Esophagus mucosa (tissue), 1 donor: Measurements from ENCODE around the gene MMP11. TPM values are rescaled to one million over a fixed set of nuclear protein-coding genes. Genes with fewer than 3 reads are reported as not detected.
A peak's percentile ranks its signal among the peaks of the same experiment; 100 is the strongest.

Experiments
- ATAC-seq: fragments of 200-7000 bp; cut with Tn5 transposase; one replicate; pipeline ENCODE4 v1.9.1; 2020
- total RNA-seq: library from RNA; stranded (reverse); gene quantifications from one replicate; pipeline ENCODE4 v1.2.4, GENCODE V29; 2023
- donor health status: DM: yes; HTN: yes; CAD: no.

Gene MMP11
- total RNA-seq, 1 donor from 2014 or later, result 1.7 TPM

DNA sequence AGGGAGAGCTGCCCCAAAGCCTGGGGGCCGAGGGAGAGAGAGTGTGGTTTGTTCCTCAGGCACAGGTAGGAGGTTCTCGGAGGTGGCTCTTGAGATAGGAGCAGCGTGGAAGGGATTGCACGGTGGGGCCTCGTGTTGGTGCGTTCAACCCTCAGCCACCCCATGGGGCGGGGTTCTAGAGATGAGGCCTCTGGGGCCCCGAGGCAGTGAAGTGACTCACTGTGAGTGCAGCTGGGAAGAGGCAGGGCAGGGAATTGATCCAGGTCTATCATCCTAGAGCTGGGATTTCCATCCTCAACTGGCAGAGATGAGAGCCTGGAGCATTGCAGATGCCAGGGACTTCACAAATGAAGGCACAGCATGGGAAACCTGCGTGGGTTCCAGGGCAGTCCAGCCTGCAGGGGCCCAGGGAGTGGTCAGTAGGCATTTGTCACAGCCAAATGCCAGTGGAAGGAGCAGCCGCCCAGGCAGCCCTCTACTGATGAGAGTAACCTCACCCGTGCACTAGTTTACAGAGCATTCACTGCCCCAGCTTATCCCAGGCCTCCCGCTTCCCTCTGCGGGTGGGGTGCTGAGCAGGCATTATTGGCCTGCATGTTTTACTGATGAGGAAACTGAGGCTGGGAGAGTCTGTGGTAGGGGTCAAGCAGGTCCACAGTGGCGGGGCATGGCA lies 9.0 kb downstream of the MMP11 start:
- peak; percentile 80 for ATAC-seq

DNA sequence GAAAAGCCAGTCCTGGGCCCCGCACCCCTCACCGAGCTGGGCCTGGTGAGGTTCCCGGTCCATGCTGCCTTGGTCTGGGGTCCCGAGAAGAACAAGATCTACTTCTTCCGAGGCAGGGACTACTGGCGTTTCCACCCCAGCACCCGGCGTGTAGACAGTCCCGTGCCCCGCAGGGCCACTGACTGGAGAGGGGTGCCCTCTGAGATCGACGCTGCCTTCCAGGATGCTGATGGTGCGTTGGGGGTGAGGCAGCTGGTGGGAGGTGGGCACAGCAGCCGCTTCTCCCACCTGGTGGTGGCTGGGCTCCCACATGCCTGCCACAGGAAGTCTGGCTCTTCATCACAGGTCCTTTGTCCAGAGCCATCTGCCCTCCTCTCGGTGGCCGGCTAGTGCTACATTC lies 9.6 kb downstream of the MMP11 start:
- ATAC-seq, result no peak

DNA sequence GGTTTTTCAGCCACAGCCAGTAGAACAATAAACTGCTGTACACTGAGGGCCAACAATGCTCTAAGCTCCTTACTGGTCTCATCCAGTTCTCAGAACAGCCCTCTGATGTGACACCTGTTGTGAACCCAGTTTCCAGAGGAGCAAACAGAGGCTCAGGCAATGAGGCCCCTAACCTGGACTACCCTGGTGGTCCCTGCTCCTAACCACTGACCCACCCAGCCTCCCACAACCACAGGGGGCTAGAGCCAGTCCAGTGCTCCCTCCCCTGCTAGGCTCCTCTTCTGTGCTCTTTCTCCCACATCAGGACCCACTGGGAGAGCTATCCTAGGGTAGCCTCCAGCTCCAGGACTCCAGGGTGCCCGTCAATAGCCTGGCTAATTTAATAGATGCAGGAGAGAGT lies 10.1 kb downstream of the MMP11 start:
- no peak for ATAC-seq

DNA sequence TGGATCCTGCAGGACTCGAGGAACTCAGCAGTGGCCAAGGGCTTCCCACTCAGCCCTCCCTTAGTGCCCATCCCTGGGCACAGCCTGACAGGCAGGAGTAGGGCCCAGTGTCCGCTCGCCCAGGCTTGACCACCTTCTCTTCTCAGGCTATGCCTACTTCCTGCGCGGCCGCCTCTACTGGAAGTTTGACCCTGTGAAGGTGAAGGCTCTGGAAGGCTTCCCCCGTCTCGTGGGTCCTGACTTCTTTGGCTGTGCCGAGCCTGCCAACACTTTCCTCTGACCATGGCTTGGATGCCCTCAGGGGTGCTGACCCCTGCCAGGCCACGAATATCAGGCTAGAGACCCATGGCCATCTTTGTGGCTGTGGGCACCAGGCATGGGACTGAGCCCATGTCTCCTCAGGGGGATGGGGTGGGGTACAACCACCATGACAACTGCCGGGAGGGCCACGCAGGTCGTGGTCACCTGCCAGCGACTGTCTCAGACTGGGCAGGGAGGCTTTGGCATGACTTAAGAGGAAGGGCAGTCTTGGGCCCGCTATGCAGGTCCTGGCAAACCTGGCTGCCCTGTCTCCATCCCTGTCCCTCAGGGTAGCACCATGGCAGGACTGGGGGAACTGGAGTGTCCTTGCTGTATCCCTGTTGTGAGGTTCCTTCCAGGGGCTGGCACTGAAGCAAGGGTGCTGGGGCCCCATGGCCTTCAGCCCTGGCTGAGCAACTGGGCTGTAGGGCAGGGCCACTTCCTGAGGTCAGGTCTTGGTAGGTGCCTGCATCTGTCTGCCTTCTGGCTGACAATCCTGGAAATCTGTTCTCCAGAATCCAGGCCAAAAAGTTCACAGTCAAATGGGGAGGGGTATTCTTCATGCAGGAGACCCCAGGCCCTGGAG lies 10.9 kb downstream of the MMP11 start:
- ATAC-seq, result no peak

DNA sequence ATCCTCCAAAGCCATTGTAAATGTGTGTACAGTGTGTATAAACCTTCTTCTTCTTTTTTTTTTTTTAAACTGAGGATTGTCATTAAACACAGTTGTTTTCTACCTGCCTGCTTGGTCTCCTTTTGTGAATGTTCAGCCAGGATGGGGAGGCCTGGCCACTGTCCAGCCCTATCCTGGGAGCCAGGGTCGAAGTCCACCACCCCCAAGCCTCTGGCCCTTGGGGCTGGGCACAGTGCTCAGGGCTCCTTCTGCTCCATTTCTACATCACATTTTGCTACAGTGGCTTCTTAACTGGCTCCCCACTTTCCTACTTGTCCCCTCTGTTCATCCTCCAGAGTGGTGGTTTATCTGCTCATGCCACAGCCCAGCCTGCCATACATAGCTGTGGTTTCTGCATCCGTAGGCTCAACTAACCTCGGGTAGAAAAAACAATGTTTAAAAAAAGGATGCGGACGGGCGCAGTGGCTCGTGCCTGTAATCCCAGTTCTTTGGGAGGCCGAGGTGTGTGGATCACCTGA lies 11.6 kb downstream of the MMP11 start:
- no peak for ATAC-seq

DNA sequence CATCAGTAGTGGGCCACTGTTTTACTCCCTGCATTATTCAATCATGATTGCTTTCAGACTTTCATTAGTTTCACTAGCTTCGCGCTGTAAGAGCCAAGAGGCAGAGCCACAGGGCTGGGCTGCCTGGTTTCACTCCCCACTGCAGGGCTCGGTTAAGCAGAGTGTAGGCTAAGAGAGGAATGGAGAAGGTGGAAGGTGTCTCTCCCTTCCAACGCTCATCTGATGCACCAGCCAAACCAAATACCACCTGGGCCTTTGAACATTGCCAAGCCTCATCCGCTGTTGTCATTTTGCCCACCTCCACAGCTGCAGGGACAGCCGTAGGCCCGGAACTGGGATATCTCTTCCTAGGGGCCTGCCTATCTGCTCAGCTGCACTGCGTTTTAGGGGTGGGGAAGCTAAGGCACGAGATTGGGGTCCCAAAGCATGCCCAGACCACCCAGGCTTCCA lies 13.6 kb downstream of the MMP11 start:
- no peak for ATAC-seq

DNA sequence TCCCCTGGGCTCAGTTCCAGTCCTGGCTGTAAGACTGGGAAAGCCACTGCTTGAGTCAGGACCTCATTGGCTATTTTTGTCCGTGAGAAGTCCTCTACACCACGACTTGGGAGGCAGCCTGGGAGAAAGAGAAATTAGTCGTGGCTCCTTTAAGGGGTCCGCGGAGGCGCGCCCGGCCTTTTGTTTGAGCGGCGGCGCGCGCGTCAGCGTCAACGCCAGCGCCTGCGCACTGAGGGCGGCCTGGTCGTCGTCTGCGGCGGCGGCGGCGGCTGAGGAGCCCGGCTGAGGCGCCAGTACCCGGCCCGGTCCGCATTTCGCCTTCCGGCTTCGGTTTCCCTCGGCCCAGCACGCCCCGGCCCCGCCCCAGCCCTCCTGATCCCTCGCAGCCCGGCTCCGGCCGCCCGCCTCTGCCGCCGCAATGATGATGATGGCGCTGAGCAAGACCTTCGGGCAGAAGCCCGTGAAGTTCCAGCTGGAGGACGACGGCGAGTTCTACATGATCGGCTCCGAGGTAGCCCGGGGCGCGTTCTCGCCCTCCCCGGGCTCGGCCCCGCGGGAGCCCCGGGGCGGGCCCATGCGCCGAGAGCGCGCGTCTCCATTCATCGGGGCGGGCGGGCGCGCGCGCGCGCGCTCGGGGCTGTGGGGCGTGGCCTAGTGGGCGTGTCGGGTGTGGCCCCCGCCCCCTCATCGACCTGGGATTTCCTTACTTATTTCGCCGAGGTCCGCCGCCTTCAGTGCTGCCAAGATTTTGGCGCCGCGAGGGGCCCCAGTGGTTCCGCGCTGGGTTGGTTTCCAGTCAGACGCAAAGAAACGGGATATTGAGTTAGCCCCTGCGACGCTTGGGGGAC lies 14.3 kb downstream of the MMP11 start, which contains the start of gene SMARCB1:
Gene SMARCB1 (plus strand): TSS at position 215 of the 848 bp plus-strand sequence. CDS start 204 bp downstream, at position 419.
- ATAC-seq, result peak; percentile 97

DNA sequence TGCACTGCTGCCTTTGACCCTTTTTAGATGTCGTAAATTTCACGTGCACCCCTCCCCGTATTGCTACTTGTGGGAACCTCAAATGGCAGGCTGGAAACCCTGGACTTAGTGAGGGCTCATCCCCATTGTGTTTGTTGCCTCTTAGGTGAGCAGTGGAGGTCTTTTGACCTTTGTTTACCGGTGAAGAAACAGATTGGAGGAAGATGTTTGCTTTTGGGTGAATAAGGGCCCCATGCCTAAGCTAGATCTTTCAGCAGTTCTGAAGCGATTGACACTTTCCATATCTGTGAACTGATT lies 14.9 kb downstream of the MMP11 start:
- ATAC-seq, result no peak

DNA sequence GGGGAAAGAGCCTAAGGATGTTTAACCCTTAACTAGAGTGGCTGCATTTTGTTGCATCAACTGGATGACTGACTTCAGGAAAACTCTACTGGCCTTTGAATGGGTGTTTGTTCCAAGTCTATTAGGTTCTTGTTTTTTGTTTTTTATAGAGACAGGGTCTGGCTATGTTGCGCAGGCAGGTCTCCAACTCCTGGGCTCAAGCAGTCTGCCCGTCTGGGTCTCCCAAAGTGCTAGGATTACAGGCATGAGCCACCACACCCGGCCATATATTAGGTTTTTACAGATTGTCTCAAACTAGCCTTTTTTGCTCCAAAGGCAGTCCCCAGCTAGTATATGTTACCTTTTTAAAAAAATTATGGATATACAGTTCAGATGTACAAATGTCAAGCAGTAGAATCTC lies 15.3 kb downstream of the MMP11 start:
- ATAC-seq, result no peak

DNA sequence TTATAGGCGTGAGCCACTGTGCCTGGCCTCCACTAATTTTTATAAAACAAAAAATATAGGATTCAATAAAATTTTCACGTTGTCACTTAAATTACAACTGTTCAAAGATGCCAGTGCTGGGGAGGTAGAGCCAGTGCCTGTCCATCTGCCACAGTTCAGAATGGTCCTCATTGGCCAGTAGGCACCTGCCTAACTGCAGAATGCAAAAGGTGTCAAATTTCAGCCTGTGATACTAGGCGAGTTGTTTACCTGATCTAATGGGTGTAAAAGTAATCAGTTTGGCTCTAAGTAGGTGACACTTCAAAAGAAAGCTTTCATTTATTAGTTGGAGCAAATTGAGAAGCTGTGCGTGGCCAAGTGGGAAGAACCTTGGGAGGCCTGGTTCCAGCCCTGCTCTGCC lies 16.5 kb downstream of the MMP11 start:
- ATAC-seq, result no peak

DNA sequence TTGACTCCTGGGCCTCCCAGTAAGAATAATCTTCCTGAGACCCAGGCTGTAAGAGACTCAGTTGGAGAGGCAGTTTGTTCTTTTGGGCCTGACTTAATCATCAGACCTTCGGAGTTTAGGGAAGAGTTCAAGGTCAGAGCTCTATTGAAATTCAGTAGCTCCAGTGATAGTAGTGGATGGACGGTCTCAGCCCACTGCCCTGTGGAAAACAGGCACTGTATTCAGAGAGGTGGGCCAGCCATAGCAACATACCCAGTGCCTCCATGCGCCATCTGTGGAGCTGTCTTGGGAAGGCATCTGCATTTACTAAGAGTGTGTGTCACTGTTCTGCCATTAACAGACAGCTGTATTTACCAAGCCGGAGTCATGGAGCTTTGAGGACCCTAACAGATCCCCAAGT lies 17.0 kb downstream of the MMP11 start:
- no peak for ATAC-seq

DNA sequence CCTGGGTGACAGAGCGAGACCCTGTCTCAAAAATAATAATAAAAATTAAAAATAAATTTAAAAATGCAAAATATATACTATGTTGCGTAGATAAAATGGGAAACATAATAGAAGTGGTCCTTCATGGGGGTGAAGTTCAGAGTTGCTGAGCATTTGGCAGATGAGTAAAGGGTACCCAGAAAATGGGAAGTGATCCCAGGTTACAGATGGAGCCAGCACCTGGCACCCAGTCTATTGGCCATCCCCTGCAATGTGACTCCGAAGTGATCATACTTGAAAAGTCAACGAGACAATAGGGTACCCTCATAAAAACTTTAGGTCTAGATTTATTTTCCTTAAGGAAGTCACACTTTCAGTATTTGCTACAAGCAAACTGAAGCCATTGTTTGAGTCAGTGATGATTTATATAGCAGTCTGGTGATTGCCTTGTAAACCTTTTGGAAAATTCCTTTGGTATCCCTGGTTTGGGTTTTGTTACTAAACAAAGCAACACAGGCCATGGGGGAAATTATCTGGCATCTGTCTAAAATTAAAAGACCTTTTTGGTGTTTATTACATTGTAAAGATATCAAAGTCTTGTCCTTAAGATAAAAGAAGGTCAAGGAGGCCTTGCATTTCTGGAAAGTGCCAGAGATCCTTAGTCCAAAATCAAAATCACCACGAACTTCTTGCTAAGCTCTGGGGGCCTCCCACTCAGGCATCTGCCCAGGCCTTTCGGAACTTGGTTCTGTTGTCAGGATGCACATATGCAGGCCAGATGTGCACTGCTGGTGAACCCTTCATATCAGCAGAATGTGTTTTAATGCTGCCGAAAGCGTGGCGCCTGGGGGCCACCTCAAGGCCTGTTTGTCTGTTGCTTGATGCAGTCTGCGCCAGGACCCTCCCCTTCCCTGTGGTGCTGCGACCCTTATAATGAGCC lies 18.4 kb downstream of the MMP11 start:
- no peak for ATAC-seq

DNA sequence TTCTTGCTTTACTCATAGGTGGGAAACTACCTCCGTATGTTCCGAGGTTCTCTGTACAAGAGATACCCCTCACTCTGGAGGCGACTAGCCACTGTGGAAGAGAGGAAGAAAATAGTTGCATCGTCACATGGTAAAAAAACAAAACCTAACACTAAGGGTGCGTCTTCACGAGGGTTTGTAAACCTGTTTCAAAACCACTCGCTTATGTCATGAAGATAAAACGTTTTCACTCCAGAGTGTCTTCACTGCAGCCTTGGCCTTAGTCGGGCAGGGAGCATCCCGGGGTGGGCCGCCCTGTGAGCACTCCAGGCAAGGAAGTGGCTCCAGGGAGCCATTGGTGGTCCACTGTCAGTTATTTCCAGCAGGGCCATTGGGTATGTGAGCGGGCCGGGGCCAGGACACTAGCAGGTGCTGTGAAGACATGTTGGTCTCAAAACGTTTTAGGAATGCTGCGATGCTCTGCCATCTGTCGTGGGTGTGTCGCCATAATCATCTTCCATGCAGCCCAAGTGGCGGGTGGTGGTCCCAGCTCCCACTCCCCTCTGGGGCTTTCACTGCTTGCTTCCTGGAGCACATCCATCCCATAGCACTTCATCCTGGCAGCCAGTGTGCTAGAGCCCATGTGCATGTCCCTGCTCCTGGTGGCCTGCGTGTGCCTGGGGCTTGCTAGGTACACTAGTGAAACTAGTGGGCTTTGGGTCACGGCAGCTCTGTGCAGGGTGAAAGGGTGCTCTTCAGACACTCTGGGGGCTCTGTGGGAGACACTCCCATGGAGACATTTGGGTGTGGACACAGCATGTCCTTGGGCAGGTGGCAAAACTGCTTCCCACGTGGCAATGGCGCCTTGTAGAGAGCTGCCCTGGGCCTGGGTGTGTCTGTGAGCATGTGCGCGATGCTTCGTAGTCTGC lies 19.3 kb downstream of the MMP11 start:
- peak; percentile 24 for ATAC-seq

DNA sequence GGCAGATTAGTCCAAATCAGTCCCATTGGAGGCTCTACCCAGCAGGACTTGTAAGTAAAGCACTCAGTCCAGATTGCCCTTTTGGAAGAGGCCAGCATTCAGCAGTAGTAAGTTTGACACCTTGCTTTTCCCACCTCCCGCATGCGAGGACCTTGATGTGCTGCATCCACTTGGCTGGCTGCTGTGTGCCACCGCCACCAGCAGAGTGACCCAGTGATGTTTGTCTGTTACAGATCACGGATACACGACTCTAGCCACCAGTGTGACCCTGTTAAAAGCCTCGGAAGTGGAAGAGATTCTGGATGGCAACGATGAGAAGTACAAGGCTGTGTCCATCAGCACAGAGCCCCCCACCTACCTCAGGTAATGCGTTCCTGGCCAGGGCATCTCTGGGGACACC lies 20.7 kb downstream of the MMP11 start:
- ATAC-seq, result no peak

DNA sequence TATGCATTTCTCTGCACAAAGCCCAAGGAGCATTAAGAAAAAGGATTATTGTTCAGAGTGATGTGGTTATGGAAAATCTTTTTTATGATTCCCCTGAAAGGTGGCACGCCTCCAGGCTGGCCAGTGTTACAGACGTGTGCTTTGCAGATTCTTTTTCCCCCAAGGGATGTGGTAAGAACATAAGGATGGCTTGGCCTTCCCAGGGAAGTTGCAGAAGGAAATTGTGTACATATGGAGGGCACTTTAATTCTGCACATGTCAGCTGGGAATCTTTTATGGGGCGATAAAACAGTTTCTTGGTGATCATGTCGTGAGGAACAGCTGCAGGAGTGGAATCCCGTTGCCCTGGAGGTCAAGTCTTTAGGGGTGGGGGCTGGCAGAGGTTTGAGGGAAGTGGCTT lies 23.8 kb downstream of the MMP11 start:
- ATAC-seq, result no peak

DNA sequence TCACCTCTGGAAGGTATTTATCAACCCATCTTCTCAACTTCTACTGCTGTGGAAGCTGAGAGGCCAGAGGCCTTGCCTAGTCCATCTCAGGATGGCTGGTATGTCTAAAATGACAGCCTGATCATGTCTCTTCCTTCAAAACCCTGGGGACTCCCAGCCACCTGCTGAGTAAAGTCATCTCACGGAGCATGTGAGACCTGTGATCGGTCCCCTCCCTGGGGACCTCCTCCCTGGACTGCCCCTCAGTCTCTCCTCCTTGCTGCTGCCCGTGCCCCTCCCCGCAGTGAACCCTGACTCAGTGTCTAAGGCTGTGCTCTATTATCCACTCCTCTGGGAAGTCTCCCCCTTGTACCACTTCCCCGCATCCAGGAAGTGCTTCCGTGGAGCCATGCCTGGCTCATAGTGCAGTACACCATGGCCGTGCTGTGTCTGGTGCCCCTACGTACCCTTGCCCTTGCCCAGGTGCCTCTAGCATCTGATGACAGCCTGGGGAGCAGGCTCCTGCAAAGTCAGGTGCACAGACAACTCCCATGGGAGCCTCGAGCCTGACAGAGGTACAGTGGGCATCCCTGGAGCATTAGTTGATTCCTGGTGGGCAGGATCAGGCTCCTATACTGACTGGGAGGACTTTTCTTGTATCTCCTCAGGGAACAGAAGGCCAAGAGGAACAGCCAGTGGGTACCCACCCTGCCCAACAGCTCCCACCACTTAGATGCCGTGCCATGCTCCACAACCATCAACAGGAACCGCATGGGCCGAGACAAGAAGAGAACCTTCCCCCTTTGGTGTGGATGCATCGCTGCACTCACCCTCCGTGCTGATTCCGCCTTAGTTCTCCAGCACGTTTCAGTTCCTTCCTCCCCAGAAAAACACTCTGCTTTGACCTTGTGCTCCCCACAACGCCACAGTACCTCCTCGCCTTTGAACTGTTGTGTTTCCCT lies 27.9 kb downstream of the MMP11 start:
- ATAC-seq, result peak; percentile 24

DNA sequence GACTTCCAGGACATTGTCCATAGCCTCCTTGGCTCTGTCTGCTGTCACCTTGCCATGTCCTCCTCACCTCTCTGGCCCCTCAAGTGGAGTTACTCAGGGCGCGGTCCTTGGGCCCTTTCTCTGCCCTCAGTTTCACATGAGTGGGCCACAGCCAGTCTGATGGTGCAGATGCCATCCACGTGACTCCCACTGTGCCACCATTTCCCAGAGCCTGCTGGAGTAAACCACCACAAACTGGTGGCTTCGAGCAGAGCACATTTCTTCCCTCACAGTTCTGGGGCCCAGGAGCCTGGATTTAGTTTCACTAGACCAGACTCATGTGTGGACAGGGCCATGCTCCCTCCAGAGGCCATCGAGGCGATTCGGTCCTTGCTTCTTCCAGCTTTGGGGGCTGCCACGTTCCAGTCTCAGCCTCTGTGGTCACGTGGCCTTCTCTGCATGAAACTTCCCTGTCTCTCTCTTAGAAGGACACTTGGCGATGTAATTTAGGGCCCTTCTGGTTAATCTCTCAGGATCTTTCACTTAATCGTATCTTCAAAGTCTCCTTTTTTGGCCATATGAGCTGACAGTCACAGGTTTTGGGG lies 28.7 kb downstream of the MMP11 start:
- no peak for ATAC-seq

DNA sequence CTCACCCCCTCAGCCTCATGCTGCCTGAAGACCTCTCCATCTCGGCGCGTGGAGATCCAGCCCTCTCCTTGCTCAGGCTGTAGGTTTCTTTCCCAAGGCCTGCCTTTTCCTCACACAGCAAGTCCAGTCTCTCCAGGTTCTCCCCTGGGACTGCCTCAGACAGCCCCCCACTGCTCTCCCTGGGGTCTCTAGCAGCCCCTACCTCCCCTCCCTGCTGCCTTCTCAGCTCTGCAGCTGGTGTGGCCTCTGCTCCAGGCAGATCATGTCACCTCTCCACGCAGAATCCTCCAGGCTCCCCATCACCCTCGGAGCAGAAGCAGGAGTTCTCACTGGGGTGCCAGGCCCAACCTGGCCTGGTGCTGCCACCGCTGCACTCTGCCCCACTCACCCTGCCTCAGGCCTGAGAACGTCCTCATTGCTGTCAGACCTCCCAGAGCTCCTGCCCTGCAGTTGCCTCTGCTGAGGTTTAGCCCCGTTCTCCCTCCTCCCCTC lies 29.3 kb downstream of the MMP11 start:
- no peak for ATAC-seq
